SHP77 (cell line): ENCODE data around the gene TMEM47.

Experiments used
- DNase-seq, 2 experiments: peaks; one replicate each; lab custom pipeline; 2025; lab: John Stamatoyannopoulos, UW

TMEM47 gene

GRCh38 chrX:34656842-34657725, at the start of gene TMEM47:
Gene TMEM47 (minus strand): TSS chrX:34657285. CDS start chrX:34657029, 256 bp downstream.
- DNase-seq: peak; percentile 34 to 69

- DNase-seq: no peak
Measured at GRCh38 chrX:34687095-34687494, 30.0 kb upstream of the TMEM47 start.

GRCh38 chrX:34659575-34659974, 2.5 kb upstream of the TMEM47 start:
- no peak for DNase-seq

- DNase-seq: no peak
Measured at GRCh38 chrX:34658326-34658725, 1.2 kb upstream of the TMEM47 start.

GRCh38 chrX:34657726-34658070, 613 bp upstream of the TMEM47 start:
- no peak for DNase-seq

- no peak for DNase-seq
Measured at GRCh38 chrX:34656467-34656841, 631 bp downstream of the TMEM47 start.

- no peak for DNase-seq
Measured at GRCh38 chrX:34655501-34656455, 1.3 kb downstream of the TMEM47 start.

- peak in 1 of 2 experiments; percentile 7 for DNase-seq
Measured at GRCh38 chrX:34654696-34655490, 2.2 kb downstream of the TMEM47 start.

- DNase-seq: no peak
Measured at GRCh38 chrX:34653811-34654210, 3.3 kb downstream of the TMEM47 start.

- no peak for DNase-seq
Measured at GRCh38 chrX:34642849-34643248, 14.2 kb downstream of the TMEM47 start.

GRCh38 chrX:34638116-34638515, 19.0 kb downstream of the TMEM47 start:
- no peak for DNase-seq

GRCh38 chrX:34634349-34634748, 22.7 kb downstream of the TMEM47 start:
- DNase-seq: no peak

- no peak for DNase-seq
Measured at GRCh38 chrX:34632384-34632783, 24.7 kb downstream of the TMEM47 start.

- no peak for DNase-seq
Measured at GRCh38 chrX:34631479-34632220, 25.4 kb downstream of the TMEM47 start.

- DNase-seq: no peak
Measured at GRCh38 chrX:34629572-34629971, 27.5 kb downstream of the TMEM47 start.

GRCh38 chrX:34624416-34624815, 32.7 kb downstream of the TMEM47 start:
- DNase-seq: no peak

- DNase-seq: no peak
Measured at GRCh38 chrX:34619920-34620319, 37.2 kb downstream of the TMEM47 start.

- DNase-seq: peak; percentile 27 to 32
Measured at GRCh38 chrX:34612036-34612435, 45.0 kb downstream of the TMEM47 start.

GRCh38 chrX:34598362-34598761, 58.7 kb downstream of the TMEM47 start:
- no peak for DNase-seq

- DNase-seq: no peak
Measured at GRCh38 chrX:34586936-34587335, 70.1 kb downstream of the TMEM47 start.

- no peak for DNase-seq
Measured at GRCh38 chrX:34586346-34586911, 70.7 kb downstream of the TMEM47 start.
